Lower leg skin (tissue), 4 donors: ENCODE results near the gene ANKRD49. TPM values are rescaled to one million over a fixed set of nuclear protein-coding genes. Genes with fewer than 3 reads are reported as not detected.

Experiments used
- DNase-seq, 2 donors: peaks; one replicate each; pipeline ENCODE4 v3.0.0-alpha.2; 2019; ENCODE audit warnings: low spot score in 2 of 2
- H3K4me3 ChIP-seq: fragments of 200-600 bp; sonication (generic); 2 replicates; pipeline ENCODE4 v1.5.1; 2017; ENCODE audit warnings: mild to moderate bottlenecking, low read depth; ENCODE audit not compliant: poor library complexity, severe bottlenecking
- POLR2A ChIP-seq, 2 donors: fragments of 450-650 bp; IDR thresholded peaks; one replicate each; pipeline ENCODE4 v1.6.1; 2016 to 2017; ENCODE audit warnings: antibody characterized with exemption in 2 of 2, mild to moderate bottlenecking in 1 of 2, moderate library complexity in 1 of 2
- WGBS, 2 donors: methylation state at CpG; one replicate each; pipeline ENCODE4 v1.1.5; 2018; 5-methylcytosine and 5-hydroxymethylcytosine counted together
- intact Hi-C: fragments of 100-400 bp; cut with DNase I; formaldehyde crosslinking; loops from one replicate; pipeline ENCODE4 v1.15.0; 2023; ENCODE audit warnings: low total_unique reads
- total RNA-seq, 4 donors: library from RNA; depleted of rRNA; stranded (reverse); fragments of >200 nt; gene quantifications; one replicate each; pipeline ENCODE4 v1.1.0, GENCODE V29; 2016
- TF ChIP-seq, protein P1 (sequence below), 3 donors: fragments of 450-650 bp; IDR thresholded peaks; one replicate each; pipeline ENCODE4 v1.5.1; 2016; ENCODE audit warnings: antibody characterized with exemption in 3 of 3, mild to moderate bottlenecking in 3 of 3, moderate library complexity in 2 of 3

Gene ANKRD49
- total RNA-seq, 4 donors from 2014 or later = 7.1 to 19.6 (median 15.4) TPM

DNA sequence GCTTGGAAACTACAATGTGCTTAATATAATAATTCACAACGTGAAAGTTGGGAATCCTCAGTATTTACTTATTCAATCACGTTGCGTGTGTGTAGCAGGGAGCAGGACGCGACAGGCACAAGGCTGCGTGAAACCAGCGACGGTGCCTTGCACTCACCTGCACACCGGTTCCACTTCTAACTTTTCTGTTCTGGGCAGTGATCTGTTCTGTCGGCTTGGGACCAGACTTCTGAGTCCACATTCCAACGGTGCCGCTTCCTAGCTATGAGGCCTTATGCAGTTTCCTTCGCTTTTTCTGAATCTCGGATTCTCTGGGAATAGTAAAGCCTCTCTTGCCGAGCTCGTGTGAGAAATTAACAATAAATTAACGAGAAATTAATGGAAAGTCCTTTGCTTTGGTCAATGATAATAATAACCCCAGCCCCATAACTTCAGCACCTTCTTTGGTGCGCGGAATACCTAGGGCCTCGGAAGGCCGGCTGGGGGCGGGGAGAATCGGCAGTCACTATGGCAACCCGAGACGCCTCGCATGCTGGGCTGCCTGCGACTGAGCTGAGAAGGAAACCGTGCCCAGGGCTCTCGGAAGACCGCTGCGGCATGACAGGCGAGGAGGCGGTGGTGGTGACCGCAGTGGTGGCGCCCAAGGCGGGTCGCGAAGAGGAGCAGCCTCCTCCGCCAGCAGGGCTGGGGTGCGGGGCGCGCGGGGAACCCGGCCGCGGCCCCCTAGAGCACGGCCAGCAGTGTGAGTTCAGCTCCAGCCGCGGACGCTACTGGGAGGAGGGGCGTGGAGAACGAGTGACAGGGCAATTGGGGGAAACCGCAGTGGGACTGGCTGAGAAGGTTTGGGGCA is 18.4 kb downstream of the ANKRD49 start, which contains the start of gene C11orf97:
Gene C11orf97 (plus strand): TSS at position 530 of the 850 bp plus-strand sequence. CDS start 68 bp downstream, at position 598.
- WGBS, 2 donors = 21 to 26% methylated on average over 42 to 49 of the region's 53 CpGs
- no peak for DNase-seq
- H3K4me3 ChIP-seq = peak within 1 kb of the TSS; percentile 10
- intact Hi-C loops = loop anchor here (10.0 kb wide), 1 partner anchor 617 kb away; no protein-coding TSS in a partner anchor
- no peak for TF ChIP-seq POLR2A (IDR thresholded peaks at IDR 0.05)
- TF ChIP-seq, protein P1, sequence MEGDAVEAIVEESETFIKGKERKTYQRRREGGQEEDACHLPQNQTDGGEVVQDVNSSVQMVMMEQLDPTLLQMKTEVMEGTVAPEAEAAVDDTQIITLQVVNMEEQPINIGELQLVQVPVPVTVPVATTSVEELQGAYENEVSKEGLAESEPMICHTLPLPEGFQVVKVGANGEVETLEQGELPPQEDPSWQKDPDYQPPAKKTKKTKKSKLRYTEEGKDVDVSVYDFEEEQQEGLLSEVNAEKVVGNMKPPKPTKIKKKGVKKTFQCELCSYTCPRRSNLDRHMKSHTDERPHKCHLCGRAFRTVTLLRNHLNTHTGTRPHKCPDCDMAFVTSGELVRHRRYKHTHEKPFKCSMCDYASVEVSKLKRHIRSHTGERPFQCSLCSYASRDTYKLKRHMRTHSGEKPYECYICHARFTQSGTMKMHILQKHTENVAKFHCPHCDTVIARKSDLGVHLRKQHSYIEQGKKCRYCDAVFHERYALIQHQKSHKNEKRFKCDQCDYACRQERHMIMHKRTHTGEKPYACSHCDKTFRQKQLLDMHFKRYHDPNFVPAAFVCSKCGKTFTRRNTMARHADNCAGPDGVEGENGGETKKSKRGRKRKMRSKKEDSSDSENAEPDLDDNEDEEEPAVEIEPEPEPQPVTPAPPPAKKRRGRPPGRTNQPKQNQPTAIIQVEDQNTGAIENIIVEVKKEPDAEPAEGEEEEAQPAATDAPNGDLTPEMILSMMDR (IDR thresholded peaks at IDR 0.05) = no peak

DNA sequence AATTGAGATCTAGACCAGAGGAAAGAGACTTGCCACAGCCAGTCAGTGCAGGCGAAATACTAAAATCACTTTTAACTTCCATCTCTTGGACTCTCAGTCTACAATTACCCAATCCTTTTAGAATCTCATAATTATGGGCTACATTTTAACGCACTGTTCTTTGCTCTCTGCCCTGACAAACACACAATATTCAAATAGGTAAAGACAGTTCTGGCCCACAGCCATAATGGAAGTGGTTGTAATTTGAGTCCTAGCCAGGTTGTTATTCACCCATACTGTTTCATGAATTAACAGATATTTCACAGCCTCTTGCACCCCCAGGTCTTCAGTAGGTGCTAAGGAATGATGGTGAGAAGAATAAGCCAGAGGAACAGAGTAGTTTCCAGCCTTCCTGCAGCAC is 19.3 kb downstream of the ANKRD49 start:
- no peak for DNase-seq
- TF ChIP-seq POLR2A (IDR thresholded peaks at IDR 0.05) = no peak
- TF ChIP-seq, protein P1 (IDR thresholded peaks at IDR 0.05) = no peak
- 46 to 47% methylated on average over 2 of the region's 2 CpGs for WGBS, 2 donors
- intact Hi-C loops = loop anchor here (10.0 kb wide), 1 partner anchor 618 kb away; no protein-coding TSS in a partner anchor
- no peak overlapping the region for H3K4me3 ChIP-seq

DNA sequence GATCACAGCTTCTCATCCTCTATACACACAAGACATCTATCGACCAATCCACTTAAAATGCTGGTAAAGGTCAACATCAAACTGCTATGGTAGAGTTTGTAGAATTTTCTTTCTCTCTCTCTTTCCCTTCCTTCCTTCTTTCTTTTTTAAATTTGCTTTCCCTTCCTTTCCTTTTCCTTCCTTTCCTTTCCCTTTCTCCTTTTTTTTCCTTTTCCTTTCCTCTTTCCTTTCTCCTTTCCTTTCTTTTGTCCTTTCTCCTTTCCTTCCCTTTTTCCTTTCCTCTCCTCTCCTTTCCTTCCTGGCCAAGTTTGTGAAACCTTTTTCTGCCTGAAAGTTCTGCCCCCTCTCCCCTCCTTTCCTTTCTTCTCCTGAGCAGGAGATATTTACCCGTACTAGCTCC is 21.6 kb downstream of the ANKRD49 start:
- no peak for DNase-seq
- H3K4me3 ChIP-seq = no peak overlapping the region
- intact Hi-C loops = loop anchor here (10.0 kb wide), 1 partner anchor 621 kb away; no protein-coding TSS in a partner anchor
- 84 to 86% methylated on average over 2 of the region's 2 CpGs for WGBS, 2 donors
- TF ChIP-seq POLR2A (IDR thresholded peaks at IDR 0.05) = no peak
- TF ChIP-seq, protein P1 (IDR thresholded peaks at IDR 0.05) = no peak

DNA sequence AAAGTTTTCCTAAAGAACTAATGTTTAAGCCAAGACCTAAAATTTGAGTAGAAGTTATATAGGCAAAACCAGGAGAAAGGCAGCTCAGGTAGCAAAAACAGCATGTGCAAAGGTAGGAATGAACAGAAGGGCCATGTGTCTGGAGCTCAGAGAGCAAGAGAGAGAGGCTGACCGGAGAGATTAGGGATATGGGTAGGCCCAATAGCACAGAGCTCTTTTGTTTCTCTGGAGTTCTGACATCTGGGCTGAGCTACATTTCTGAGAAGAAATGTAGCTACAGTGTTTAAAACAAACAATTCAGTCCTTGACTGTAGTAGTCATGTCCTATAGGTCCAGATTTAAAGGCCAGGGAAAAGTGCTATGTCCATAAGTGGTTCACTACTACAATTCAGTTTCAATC is 22.9 kb downstream of the ANKRD49 start:
- H3K4me3 ChIP-seq = no peak overlapping the region
- WGBS, 2 donors = 44 to 65% methylated on average over 1 of the region's 1 CpG
- intact Hi-C loops = loop anchor here (10.0 kb wide), 1 partner anchor 622 kb away; no protein-coding TSS in a partner anchor
- TF ChIP-seq, protein P1 (IDR thresholded peaks at IDR 0.05) = no peak
- TF ChIP-seq POLR2A (IDR thresholded peaks at IDR 0.05) = no peak
- DNase-seq = no peak

DNA sequence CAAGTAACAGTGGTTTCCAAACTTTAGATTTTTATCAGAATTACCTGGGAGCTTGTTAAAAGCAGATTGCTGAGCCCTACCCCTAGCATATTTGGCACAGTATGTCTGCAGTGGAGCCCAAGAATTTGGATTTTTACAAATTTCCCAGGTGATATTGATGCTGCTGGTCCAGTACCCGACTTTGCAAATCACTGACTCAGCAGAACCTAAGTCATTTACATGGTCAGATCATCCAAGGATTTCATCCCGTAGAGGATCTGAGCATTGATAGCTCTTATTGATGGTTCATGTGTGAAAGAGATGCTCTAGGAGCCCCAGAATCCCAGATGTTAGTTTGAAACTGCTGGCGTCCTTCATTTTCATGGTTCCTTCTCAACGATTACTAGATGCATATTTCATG is 24.5 kb downstream of the ANKRD49 start:
- H3K4me3 ChIP-seq = no peak overlapping the region
- intact Hi-C loops = loop anchor here (10.0 kb wide), 1 partner anchor 623 kb away; no protein-coding TSS in a partner anchor
- DNase-seq = no peak
- no peak for TF ChIP-seq POLR2A (IDR thresholded peaks at IDR 0.05)
- TF ChIP-seq, protein P1 (IDR thresholded peaks at IDR 0.05) = no peak
- WGBS, 2 donors = 63 to 66% methylated on average over 4 of the region's 4 CpGs
